ENCODE results near the gene TWIST2.

TWIST2 gene

GRCh38 chr2:238924796-238925195 lies 76.9 kb downstream of the TWIST2 start:
- DNase-seq: no peak

DNA sequence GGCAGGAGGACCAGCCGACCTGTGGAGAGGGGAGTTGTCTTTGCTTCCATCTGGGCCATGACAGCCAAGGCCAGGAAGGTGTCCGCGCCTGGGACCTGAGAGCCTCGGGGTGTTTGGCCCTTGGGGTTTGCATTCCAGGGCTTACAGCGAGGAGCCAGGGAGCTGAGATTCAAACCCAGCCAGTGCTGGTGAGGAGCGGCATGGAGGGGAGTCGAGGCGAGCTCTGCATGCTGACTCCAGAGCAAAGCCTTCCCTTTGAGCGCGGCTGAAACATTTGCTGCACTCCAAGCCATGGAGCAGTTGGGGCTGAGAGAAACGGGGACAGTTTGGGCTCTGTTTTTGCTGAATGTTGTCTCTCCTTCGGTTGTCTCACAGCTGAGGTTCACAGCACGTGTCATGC lies 77.4 kb downstream of the TWIST2 start:
- no peak for DNase-seq

- no peak for DNase-seq
Measured at GRCh38 chr2:238925816-238926521, 78.1 kb downstream of the TWIST2 start.

GRCh38 chr2:238926761-238927611 lies 79.1 kb downstream of the TWIST2 start:
- DNase-seq: no peak

- DNase-seq: no peak
Measured at GRCh38 chr2:238927746-238928519, 80.0 kb downstream of the TWIST2 start.

DNA sequence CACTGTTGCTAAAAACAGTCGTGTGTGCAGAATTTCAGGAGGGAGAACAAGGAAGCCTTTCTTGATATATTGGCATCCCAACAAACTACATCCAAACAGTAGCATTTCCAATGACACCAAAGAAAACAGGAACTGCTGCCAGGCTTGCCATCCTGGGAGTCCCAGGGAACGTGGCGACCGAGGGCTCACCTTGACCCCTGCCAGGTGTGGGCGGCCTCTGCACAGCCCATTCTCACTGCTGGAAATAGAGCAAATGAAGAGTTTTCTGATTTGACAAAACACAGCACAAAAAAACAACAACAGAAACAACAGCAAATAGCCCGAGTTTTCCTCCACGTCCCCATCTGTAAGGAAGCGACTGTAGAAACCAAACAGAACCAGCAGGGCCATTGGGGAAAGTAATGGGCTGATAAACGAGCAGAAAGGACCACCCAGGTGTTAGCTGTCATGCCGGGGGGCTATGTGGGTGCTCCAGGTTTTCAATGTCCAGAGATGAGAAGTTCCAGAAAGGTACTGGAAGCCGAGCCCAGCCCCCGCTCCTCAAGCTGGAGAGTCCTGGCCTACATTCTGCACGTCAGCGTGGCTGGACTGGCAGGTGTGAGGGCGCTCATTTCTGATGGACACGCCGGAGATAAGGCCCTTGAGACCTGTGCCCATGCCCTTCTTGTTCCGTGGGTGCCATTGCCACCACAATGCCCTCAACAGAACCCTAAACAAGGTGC lies 80.8 kb downstream of the TWIST2 start:
- DNase-seq: no peak

DNA sequence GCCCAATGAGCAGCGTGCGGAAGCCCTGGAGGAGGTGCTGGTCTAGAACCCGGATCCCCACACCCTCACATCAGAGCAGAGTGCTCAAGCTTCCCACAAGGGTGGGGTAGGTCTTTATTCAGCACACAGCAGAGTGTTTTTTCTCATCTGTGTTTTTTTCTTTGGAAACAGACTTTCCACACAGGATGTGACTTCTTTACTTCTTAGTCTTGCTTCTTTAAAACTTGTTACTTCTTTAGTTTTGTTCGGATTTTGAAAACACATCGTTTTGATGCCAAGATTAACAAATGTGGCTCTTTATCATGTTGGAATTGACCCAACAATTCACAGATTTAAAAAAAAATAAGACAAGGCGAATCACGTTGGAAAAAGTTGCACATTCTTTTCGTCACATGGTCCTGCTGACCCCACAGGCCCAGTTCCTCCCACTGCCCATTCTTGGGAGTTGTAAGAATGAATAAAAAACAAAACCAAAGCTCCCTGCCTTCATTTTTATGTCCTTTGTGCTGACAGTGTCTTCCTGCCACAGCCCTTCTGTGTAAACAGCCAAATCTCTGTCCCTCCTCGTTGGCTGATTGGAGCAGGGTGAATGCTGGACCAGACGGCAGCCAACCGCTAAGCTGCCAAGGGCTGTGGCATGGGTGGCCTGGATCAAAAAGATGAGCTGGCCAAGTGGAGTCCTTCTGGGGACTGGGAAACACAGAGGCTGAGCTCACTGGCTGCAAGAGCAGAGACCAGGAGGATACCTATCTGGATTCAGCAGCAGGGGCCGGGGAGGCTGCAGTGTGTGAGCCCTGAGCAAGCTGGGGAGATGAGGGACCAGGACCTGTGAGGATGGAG lies 81.6 kb downstream of the TWIST2 start:
- DNase-seq: no peak

DNA sequence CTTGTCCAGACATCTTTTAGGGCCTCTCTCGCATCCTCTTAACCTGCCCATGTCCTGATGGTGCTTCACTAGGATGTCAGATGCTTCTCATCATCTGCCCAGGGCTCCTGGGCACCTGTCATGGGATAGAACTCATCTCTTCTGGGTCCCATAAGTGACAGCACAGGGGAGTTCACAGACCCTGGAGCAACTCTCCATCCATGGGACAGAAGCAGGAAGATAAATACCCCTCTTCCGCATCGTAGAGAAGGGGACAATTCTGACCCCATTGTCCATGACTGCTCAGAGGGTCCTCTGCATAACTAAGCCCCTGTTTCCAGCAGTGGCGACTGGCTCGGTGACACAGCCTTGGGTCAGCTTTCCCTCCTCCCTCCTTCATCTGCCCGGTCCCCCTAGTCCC lies 82.3 kb downstream of the TWIST2 start:
- no peak for DNase-seq

DNA sequence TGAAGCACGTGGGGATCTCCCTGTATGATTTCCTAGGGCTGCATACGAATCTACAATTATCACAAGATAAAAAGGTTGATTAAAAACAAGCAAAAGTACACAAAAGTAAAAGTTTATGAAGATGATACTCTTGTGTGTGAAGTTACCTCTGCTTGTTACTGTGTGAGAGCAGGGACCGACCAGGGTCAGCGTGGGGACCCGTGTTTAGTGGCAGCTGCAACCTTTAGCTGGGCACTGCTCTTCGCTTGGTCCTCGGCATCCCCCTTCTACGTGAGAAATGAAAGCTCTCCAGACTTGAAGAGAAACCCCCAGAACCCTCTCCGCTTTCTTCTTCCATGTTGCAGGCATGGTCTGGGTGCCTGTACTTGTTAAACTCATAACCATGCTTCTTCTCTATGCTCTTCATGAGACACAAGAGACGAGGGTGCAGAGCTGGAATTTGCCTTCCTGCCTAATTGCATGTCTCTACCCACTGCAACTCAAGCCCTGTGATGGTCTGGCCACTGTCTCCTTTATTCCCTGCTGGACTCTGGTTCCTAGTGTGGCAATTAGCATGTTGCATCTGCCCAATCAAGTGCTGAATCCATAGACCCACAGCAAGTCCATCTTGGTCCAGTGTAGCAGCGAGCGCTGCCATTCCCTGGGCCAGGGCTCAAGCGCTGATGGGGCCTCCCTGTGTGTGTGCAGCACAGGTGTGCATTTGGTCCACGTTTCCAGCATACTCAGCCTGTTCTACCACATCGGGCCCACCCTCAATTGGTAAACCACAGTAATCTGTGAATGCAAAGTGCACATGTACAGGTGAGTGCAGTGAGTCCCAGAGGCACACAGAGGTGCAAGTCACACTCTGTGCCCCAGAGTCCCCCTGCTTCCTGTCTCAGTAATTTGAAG lies 88.5 kb downstream of the TWIST2 start:
- no peak for DNase-seq

GRCh38 chr2:238938003-238938400 lies 90.1 kb downstream of the TWIST2 start:
- DNase-seq: no peak

DNA sequence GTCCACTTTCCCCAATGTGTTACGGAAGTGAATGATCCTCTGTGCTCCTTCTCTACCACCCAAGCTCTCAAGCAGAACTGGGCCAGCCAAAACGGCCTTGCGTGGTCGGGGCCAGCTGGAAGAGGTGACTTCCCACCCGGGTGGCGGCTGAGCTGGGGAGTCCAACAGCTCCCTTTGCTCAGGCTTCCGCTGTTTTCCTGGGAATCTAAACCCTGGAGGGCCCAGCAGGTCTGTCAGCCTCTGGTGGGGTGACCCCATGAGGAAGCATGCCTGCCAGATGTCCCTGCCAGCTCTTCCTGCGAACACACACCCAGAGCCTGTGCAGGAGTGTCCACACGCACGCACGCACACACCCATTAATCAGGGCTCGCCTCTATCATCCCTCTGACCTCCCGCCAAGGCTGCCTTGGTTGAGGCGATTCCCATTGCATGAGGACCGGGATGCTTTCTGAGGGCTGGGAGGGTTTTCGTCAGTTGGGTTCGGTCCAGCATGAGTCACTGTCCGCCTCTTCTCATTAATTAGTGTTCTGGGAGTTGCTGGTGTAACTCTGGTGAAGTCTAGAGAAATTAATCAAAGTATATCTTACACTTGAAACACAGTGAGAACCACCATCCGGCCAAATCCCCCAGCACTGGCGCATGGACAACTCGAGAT lies 90.6 kb downstream of the TWIST2 start:
- DNase-seq: no peak

DNA sequence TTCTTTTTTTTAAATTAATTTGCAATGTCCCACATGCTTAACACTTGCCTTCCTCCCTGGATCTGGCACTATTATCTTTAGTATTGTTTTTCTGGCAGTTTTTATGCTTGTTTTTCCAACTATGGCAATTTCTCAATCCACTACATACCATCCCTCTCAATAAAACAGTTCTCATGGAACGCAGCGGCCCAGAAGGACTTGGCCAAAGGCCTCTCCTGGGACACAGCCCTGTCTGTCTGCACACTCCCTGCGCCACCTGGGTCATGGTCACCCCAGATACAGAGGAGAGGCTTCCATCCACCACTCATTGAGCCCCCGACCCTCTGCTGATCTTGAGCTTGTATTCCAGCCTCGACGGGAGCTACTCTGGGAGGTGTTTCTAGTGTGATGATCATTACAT lies 91.2 kb downstream of the TWIST2 start:
- no peak for DNase-seq

- DNase-seq: no peak
Measured at GRCh38 chr2:238939521-238940403, 91.9 kb downstream of the TWIST2 start.

DNA sequence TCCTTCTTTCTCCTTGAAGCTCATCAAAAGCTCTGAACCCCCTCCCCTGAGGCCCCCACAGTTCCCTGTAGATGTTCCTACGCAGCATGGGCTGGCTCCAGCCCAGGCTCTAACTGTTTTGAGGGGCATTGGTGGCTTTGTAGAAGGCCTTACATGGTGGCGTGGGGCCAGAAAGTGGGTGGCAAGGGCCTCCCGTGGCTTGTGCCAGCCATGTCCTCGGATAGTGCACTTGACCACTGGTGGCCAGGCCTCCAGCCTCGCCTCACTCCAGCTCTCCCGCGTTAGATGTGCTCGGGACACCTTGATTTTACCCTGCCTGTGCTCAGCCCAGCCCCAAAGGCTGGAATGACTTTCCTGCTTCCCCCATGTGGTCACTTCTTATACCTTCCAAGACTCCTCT lies 92.9 kb downstream of the TWIST2 start:
- DNase-seq: no peak

- DNase-seq: no peak
Measured at GRCh38 chr2:238941262-238941792, 93.4 kb downstream of the TWIST2 start.

- no peak for DNase-seq
Measured at GRCh38 chr2:238942080-238942725, 94.3 kb downstream of the TWIST2 start.

DNA sequence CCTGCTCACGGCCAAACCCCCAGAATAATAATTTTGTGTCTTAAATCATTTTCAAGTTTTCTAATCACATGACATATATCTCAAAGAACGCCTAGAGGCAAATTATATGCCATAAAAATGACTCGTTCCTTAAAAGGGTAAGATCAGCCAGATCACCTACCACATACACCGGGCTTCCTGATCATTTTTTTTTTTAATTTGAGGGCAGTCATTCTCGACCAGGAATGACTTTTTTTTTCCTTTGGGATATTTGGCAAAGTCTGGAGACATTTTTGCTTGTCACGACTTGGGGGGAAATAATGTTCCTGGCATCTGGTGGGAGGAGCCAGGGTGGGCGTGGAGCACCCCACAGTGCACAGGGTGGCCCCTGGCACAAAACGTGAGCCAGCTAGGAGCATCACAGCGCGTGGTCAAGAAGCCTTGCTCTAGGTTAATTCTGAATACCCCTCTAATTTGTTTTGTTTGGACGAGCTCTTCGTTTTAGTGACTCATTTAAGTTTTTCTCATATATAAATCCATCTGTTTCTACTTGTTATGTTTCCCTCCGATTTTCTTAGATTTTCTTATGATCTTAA lies 94.9 kb downstream of the TWIST2 start:
- DNase-seq: no peak

Data from stimulated activated naive CD4-positive, alpha-beta T cell treated with Interleukin-2 at 50 U/mL for 16 hours (primary cell).